MV-4-11 (cell line): ENCODE results near the gene HSPE1.
A peak's percentile ranks its signal among the peaks of the same experiment; 100 is the strongest.
"Not testable (repeated sequence)": the region's sequence is repeated elsewhere in the genome, so short reads cannot be mapped to it uniquely, and the experiment has no call there.

ENCODE experiments used
- DNase-seq: peaks from one replicate; lab custom pipeline; 2025; lab: John Stamatoyannopoulos, UW

Gene HSPE1

DNA sequence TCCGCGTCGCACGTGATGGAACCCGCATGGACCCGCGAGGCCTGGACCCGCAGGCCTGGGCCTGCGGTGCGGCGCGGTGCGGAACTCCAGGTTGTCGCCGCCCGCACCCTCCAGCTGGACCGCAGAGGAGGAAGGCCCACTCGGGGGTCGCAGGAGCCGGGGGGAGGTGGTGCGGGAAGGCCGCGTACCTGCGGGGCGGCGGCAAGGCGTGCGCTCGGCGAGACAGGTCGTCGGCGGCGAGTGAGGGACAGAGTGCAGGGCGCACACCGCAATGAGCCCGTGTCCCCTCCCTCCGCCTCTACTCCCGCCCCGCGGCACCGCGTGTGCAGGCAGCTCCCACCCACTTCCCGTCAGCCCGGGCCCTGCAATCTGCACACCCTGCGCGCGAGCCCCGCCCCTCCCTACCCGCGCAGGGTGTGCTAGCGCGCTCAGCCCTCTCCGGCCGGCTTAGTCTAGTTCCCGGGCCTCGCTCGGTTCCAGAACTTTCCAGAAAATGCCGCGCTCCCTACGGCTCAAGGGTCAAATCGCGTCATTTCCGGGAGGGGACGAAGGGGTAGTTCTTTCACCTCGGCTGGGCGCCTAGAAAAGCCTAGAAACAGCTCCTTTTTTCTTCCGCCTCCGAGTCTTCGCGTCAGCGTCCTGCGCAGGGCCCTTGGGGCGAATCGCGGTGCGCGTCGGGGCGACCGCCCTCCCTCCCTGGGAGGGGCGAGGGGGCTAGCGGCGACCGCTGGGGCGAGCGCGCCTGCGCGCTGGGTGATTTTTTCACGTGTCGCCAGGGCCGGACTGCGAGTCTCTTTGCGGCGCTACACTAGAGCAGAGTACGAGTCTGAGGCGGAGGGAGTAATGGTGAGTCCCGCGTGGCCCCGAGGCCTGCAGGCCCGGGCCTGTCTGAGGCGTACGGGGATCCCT is at the start of gene HSPE1, which contains the start of gene HSPD1:
HSPE1 (plus strand) TSS at position 786 of the 909 bp plus-strand sequence; CDS start at position 844, 58 bp downstream.
HSPD1 (minus strand) TSS at position 247 of the 909 bp plus-strand sequence. CDS start 992 bp downstream, outside the sequence.
- peak; percentile 100 for DNase-seq

- no peak for DNase-seq
Measured at GRCh38 chr2:197450465-197450864, 49.7 kb upstream of the HSPE1 start.

DNA sequence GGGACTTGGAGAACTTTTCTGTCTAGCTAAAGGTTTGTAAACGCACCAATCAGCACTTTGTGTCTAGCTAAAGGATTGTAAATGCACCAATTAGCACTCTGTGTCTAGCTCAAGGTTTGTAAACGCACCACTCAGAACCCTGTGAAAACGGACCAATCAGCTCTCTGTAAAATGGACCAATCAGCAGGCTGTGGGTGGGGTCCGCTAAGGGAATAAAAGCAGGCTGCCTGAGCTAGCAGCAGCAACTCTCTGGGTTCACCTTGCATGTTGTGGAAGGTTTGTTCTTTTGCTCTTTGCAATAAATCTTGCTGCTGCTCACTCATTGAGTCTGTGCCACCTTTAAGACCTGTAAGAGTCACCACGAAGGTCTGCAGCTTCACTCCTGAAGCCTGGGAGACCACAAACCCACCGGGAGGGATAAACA is 49.2 kb upstream of the HSPE1 start:
- not testable (repeated sequence) for DNase-seq

GRCh38 chr2:197452754-197453122 is 47.4 kb upstream of the HSPE1 start:
- DNase-seq = no peak

GRCh38 chr2:197453123-197453913 is 46.9 kb upstream of the HSPE1 start, which contains the start of gene COQ10B:
TSS of gene COQ10B (plus strand) at chr2:197453552. CDS start at chr2:197453561, 9 bp downstream.
- DNase-seq = peak; percentile 100

DNA sequence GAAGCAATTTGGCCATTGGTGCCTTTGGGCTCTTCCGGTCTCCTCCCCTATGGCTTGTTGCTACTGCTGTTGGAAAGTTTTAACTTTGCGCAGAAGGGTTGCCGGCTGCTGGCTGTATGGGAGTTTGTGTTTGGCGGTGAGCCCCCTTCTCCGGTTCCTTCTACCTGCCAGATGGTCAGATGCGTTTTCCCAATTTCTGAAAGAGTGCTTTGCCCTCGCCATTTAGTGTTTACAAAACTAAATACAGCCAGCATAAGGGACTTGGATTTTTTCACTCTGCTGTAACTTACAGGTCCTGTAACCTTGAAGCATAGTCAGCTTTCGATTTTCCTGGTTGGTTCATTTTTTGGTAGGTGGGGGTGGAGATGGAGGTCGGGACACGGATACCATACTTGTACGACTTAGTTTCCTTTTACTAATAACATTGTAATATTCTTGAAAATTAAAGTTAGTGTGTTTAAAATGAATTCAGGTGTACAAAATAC is 46.2 kb upstream of the HSPE1 start:
- DNase-seq = no peak

- DNase-seq = no peak
Measured at GRCh38 chr2:197454923-197455322, 45.3 kb upstream of the HSPE1 start.

- no peak for DNase-seq
Measured at GRCh38 chr2:197455428-197455827, 44.8 kb upstream of the HSPE1 start.

DNA sequence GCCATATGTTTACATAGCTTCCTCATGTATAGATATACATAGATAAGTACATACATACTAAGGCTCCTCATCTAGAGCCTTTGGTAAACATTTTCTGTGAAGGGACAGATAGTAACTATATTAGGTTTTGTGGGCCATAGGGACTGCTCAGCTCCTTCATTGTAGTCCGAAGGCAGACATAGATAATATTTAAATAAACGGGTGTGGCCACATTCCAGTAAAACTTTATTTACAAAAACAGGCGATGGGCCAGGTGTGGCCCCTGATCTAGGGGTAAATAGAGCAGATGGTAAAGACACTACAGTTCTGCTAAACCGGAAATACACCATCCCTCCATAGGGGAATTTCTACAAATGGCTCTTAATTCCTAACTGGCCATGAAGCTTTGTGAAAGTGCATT is 39.5 kb upstream of the HSPE1 start:
- no peak for DNase-seq

DNA sequence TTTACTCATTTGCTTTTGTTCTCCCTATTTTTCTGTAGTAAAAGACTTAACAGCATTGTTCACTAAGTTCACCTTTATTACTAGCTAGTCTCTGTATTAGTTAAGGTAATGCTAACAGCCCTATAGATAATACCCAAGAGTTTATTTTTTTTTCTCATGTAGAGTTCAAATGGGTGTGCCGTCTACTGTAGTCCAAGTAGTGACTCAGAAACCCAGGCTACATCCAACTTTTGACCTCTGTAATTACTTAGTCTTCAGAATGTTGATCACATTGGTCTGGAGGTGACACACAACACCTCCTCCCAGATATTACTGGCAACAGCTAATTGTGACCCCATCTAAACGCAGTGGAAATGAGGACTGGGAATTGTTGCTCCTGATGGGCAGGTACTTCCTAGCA is 39.1 kb upstream of the HSPE1 start:
- no peak for DNase-seq

- DNase-seq = no peak
Measured at GRCh38 chr2:197464175-197464574, 36.0 kb upstream of the HSPE1 start.

- DNase-seq = peak; percentile 29
Measured at GRCh38 chr2:197472166-197472565, 28.0 kb upstream of the HSPE1 start.

DNA sequence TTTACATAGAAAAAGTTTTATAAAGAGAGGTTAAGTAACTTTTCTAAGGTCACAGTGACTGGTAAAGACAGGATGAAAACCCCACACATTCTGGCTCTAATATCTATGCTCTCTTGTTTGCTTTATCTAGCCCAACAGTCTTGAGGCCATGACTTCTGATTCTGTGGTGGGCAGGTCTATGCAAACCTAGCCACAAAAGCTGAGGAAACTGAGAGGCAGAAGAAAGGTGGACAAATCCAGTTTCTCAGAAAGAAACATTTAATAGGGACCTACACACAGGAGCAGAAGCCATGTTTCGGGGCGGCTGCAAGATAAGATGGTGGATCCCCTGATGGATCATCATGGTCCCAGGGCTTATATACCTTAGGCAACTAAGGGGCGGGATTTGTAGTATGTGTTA is 22.4 kb upstream of the HSPE1 start:
- DNase-seq = no peak

DNA sequence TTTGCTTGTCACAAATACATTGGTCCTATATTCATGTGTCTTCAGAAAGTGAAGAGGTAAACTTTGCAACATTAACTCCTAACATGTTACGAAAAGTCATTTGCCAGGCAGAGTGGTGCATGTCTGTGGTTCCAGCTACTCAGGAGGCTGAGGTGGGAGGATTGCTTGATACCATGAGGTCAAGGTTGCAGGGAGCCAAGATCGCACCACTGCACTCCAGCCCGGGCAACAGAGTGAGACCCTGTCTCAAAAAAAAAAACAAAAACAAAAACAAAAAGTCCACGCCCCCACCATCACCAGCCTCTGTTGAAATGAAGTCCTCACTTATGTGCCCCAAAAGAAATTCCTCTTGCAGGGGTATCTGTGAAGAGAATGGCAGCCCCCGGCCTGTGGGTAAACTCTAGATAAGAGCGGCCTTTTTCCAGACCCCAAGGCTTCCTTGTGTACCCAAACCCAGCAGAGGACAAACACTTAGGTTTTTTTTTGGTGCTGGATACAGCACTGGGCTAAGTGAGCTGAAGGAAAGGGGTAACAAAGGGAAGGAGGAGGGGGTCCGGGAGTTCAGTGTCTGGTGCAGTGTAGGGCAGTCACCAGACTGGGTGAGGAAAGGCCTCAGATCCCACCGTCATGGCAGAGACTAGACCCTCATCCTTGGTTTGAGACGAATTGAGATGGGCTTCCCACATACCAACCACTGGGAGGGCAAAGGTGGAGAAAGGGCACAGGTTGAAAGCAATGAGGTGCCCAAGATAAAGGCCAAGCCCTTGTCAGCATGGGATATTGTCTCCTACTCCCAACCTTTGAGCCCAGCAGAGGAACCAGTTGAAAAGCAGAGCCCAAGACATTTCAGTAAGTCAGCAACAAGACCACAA is 19.8 kb upstream of the HSPE1 start:
- no peak for DNase-seq

DNA sequence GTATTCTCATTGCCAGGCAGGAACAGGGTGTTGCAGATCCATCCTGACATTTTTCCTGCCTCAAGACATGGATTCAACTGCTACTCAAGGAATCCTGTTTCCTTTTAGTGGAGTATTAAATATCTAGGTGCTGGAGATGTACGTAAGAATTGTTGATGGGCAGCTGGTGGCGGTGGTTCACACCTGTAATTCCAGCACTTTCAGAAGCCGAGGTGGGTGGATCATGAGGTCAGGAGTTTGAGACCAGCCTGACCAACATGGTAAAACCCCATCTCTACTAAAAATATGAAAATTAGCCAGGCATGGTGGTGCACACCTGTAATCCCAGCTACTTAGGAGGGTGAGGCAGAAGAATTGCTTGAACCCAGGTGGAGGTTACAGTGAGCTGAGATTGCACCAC is 15.9 kb upstream of the HSPE1 start:
- DNase-seq = not testable (repeated sequence)

DNA sequence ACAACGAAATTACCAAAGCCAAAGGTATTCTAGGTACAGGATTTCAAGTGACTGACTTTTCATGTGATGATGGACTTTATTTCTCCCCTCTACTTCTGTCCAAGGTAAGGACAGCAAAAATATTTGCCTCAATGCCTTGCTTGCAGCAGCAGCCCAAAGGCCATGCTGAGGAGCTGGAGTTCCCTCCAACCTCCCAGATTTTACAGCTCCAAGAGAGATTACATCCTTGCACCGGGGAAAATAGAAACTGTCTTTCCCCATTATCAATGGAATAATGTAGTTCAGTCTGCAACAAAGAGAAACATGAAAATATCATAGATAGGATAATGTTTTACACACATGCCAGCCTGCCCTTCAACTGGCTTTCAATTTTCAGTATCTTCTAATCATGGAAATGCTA is 14.0 kb upstream of the HSPE1 start:
- DNase-seq = no peak

DNA sequence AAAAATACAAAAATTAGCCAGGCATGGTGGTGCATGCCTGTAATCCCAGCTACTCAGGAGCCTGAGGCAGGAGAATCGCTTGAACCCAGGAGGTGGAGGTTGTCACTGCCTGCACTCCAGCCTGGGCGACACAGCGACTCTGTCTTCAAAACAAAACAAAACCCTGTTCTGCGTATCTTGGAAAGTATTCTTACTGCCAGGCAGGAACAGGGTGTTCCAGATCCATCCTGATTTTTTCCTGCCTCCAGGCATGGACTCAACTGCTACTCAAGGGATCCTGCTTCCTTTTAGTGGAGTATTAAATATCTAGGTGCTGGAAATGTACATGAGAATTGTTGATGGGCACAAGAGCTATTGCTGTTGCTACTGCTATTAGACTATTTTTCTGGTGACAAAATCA is 12.8 kb upstream of the HSPE1 start:
- no peak for DNase-seq

GRCh38 chr2:197495433-197496134 is 4.6 kb upstream of the HSPE1 start:
- no peak for DNase-seq

DNA sequence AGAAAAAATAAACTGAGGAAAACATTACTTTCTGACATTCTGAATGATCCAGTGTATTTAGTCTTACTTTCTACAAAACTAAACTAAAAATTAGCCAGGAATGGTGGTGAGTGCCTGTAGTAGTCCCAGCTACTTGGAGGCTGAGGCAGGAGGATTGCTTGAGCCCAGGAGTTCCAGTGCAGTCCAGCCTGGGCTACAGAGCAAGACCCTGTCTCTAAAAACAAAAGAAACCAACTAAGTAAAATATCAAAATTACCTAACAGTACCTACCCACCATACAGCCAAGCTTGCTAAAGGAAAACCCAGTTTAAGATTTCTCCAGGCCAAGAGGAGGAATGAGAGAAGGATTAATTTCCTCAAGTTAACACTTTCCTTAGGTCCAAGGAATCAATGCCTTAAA is 3.5 kb upstream of the HSPE1 start:
- DNase-seq = no peak

GRCh38 chr2:197497326-197497725 is 2.9 kb upstream of the HSPE1 start:
- DNase-seq = no peak
